A673 (cell line): ENCODE data around the gene CBLL1. TPM values are rescaled to one million over a fixed set of nuclear protein-coding genes. Genes with fewer than 3 reads are reported as not detected.

Source experiments
- BruUV-seq: library from RNA; stranded (reverse); fragments of 400-500 nt; replicated peaks from 2 replicates; lab custom pipeline; 2021; lab: Mats Ljungman, UMichigan
- CTCF ChIA-PET: fragments of 300-600 bp; sonication (Branson Sonifier 250); formaldehyde crosslinking; loops from one replicate; lab custom pipeline; 2022; ENCODE audit warnings: antibody characterized with exemption; lab: Charles Lee
- POLR2A ChIA-PET: fragments of 300-600 bp; sonication (Branson Sonifier 250); formaldehyde crosslinking; loops from one replicate; lab custom pipeline; 2022; ENCODE audit warnings: antibody characterized with exemption; ENCODE audit not compliant: low non-redundant PET; lab: Charles Lee
- DNase-seq: peaks from one replicate; pipeline ENCODE4 v3.0.0-alpha.2; 2015; ENCODE audit warnings: low spot score
- H3K27ac ChIP-seq: fragments of 200-600 bp; sonication (generic); 2 replicates; pipeline ENCODE4 v1.5.1; 2016; ENCODE audit warnings: mixed run types, low read depth, mild to moderate bottlenecking, mixed read lengths, antibody characterized with exemption, low read length; ENCODE audit not compliant: poor library complexity, severe bottlenecking
- H3K27me3 ChIP-seq: fragments of 200-600 bp; sonication (generic); replicated peaks from 2 replicates; pipeline ENCODE4 v1.6.1; 2017; ENCODE audit warnings: mixed run types, low read depth, mild to moderate bottlenecking, mixed read lengths, antibody characterized with exemption, low read length; ENCODE audit not compliant: insufficient read depth, poor library complexity
- H3K36me3 ChIP-seq: fragments of 200-600 bp; sonication (generic); 2 replicates; pipeline ENCODE4 v1.6.1; 2016; ENCODE audit warnings: mixed run types, mild to moderate bottlenecking, mixed read lengths, antibody characterized with exemption, low read length; ENCODE audit not compliant: insufficient read depth, poor library complexity, severe bottlenecking
- H3K4me1 ChIP-seq: fragments of 200-600 bp; sonication (generic); 2 replicates; pipeline ENCODE4 v1.6.1; 2017; ENCODE audit warnings: mixed run types, mild to moderate bottlenecking, mixed read lengths, antibody characterized with exemption, low read length; ENCODE audit not compliant: insufficient read depth, poor library complexity, severe bottlenecking
- H3K4me3 ChIP-seq: fragments of 200-600 bp; sonication (generic); 2 replicates; pipeline ENCODE4 v1.5.1; 2016; ENCODE audit warnings: low read depth, mixed run types, mild to moderate bottlenecking, mixed read lengths, low read length; ENCODE audit not compliant: poor library complexity, severe bottlenecking
- H3K9me3 ChIP-seq: fragments of 200-600 bp; sonication (generic); 2 replicates; pipeline ENCODE4 v1.6.1; 2016; ENCODE audit warnings: mixed run types, low read depth, mild to moderate bottlenecking, mixed read lengths, antibody characterized with exemption, low read length; ENCODE audit not compliant: poor library complexity, severe bottlenecking
- EZH2 ChIP-seq: fragments of 200-600 bp; sonication (generic); IDR thresholded peaks from 2 replicates; pipeline ENCODE4 v1.6.1; 2017; ENCODE audit warnings: borderline replicate concordance, low read depth, mild to moderate bottlenecking, mixed read lengths, antibody characterized with exemption, low read length; ENCODE audit not compliant: poor library complexity, severe bottlenecking
- intact Hi-C: fragments of 100-400 bp; cut with micrococcal nuclease; formaldehyde crosslinking; loops from one replicate; pipeline ENCODE4 v1.10.0; 2022; ENCODE audit not compliant: unreplicated experiment
- total RNA-seq: library from RNA; stranded (reverse); gene quantifications from 2 replicates; pipeline ENCODE4 v1.2.3, GENCODE V29; 2021
- TF ChIP-seq, protein P1 (sequence below): fragments of 300-800, 200-600 bp; sonication (generic); conservative IDR thresholded peaks from 2 replicates; pipeline ENCODE4 v1.5.1; 2017; ENCODE audit warnings: low read depth, mild to moderate bottlenecking, antibody characterized with exemption, low read length, moderate library complexity, mixed read lengths

The CBLL1 gene
- total RNA-seq, 1 experiment from 2014 or later: 37.9 TPM

DNA sequence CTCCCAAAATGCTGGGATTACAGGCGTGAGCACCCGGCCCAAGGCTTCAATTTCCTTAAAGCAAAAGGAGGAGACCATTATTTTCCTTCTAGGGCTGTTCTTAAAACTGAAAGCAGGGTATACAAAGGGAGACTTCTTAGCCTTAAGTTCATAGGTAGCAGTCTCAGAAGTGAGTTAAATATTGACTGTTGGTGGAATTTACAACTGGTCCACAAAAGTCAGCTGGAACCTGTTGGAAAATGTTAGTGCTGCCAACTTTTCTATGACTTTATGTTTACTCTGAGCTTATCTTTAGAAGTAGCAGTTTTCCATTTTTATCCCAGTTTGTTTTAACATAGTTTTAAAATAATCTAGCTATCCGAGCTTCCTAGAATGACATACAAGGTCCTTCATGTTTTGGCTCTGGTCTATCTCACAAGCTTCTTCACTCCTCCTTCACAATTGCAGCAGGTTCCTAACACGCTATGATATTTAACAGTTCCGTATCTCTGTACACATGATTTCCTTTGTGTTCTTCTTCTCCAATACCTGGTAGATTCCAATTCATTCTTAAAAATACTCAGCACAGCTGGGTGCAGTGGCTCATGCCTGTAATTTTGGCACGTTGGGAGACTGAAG lies 55.8 kb downstream of the CBLL1 start:
- POLR2A ChIA-PET: no interaction called here

DNA sequence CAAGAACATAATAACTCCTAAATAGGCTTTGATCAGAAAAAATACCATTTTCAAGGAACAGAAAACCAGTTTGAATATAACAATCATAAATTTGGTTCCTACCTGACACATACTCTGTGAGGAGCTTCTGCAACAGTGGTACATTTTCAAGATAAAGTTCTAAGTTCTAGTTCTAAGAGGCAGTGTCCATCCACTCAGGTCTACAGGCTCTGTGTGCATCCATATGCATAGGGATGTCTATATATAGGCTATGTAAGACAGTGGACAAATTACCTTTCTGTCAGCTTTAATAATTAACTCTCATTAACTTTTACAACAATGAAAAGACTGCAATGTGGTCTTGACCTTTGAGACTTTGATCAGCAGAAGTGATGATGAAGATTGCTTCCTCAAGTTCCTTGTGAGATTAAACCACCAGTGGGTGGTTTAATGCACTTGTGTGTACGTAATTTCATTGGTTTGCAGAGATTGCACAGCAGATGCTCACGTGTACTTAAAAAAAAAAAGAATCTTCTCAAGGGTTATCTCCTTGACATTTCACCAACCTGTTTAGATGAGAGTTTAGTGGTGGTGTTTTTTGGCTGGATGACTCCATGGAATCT lies 59.2 kb downstream of the CBLL1 start, which contains the start of gene SLC26A3:
Gene SLC26A3, minus strand, starts transcription at position 215 of the 602 bp plus-strand sequence. CDS start 8,714 bp downstream, outside the sequence.
- intact Hi-C loops: no loop called here
- no peak for DNase-seq
- BruUV-seq: no TSS peak
- TF ChIP-seq, protein P1, sequence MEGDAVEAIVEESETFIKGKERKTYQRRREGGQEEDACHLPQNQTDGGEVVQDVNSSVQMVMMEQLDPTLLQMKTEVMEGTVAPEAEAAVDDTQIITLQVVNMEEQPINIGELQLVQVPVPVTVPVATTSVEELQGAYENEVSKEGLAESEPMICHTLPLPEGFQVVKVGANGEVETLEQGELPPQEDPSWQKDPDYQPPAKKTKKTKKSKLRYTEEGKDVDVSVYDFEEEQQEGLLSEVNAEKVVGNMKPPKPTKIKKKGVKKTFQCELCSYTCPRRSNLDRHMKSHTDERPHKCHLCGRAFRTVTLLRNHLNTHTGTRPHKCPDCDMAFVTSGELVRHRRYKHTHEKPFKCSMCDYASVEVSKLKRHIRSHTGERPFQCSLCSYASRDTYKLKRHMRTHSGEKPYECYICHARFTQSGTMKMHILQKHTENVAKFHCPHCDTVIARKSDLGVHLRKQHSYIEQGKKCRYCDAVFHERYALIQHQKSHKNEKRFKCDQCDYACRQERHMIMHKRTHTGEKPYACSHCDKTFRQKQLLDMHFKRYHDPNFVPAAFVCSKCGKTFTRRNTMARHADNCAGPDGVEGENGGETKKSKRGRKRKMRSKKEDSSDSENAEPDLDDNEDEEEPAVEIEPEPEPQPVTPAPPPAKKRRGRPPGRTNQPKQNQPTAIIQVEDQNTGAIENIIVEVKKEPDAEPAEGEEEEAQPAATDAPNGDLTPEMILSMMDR: no peak
- TF ChIP-seq EZH2: no peak
- Histone ChIP-seq H3K4me1 (no peaks in the 10 kb centered on the region), H3K27me3 (peaks cover 13% of the 10 kb centered on the region), H3K36me3 (no peaks in the 10 kb centered on the region), H3K9me3 (no peaks in the 10 kb centered on the region), H3K4me3 (no peak within 1 kb of the TSS), H3K27ac (no peak within 1 kb of the TSS)
- CTCF ChIA-PET: no interaction called here
- POLR2A ChIA-PET: no interaction called here

More for the DNA sequence above, 55.8 kb downstream of the CBLL1 start:
- Histone ChIP-seq H3K4me3 (no peak overlapping the region), H3K9me3 (no peaks in the 10 kb centered on the region), H3K4me1 (no peaks in the 10 kb centered on the region), H3K27me3 (peaks cover 15% of the 10 kb centered on the region), H3K36me3 (no peaks in the 10 kb centered on the region), H3K27ac (no peak overlapping the region)
- TF ChIP-seq, protein P1: no peak
- no peak for TF ChIP-seq EZH2
- CTCF ChIA-PET: no interaction called here
- DNase-seq: no peak
- no TSS peak for BruUV-seq
- intact Hi-C loops: no loop called here

DNA sequence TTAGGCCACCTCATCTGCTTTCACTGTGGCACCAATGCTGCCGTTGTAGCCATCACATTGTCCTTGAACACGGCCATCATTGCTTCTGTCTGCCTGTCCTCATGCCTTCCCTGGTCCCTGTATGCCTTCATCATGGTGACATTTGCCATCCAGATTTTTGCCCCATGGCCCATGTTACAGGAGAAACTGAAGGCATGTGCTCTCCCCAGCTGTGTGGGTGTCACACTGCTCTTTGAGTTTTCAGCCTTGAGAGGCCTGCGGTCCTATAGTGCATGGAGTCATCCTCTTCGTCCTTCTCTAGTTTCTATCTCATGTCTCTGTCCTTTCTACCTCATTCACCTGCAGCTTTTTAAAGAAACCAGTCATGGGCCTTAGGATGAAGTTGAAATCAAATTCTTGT lies 65.2 kb downstream of the CBLL1 start:
- ChIA-PET CTCF (no interaction called here), POLR2A (no interaction called here)
- TF ChIP-seq, protein P1: no peak
- no peak for TF ChIP-seq EZH2
- H3K27me3 ChIP-seq: no peaks in the 10 kb centered on the region
- H3K36me3 ChIP-seq: no peaks in the 10 kb centered on the region
- BruUV-seq: no TSS peak
- H3K9me3 ChIP-seq: no peaks in the 10 kb centered on the region
- H3K4me1 ChIP-seq: no peaks in the 10 kb centered on the region
- intact Hi-C loops: no loop called here
- DNase-seq: no peak
- no peak overlapping the region for H3K4me3 ChIP-seq
- H3K27ac ChIP-seq: no peak overlapping the region
